ENCODE measurements around the gene SPRED1. TPM values are rescaled to one million over a fixed set of nuclear protein-coding genes. Genes with fewer than 3 reads are reported as not detected.

Gene SPRED1
- polyA plus RNA-seq, 2 of the 4 experiments (the other 2 are of a cell fraction): 6.0 to 8.6 TPM

DNA sequence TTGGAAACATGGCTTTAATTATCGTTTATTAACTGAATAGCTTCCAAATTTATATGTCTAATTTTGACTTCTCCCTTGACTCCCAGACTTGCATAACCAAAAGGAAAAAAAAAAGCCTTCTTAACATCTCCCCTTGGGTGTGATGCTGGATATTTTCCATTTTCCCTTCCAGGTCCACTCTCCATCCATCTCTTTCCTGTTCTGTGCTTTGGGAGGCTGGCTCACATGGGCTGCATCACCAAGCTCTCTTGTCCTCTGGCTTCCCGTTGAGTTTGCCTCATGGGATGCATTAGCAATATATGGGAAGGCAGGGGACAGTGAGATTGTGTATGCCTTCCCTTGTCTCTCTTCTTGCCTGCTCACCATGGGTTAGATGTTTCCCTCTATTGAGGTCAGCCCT is 123.4 kb downstream of the SPRED1 start:
- CTCF ChIA-PET: interaction anchor here (0.6 to 3.9 kb wide), 4 partner anchors 13 to 380 kb away, joined by 3 to 17 read pairs (median 8); no protein-coding TSS in a partner anchor
- POLR2A ChIA-PET: no interaction called here
- WGBS (ENCODE audit: missing lambda C conversion rate): 35% methylated on average over 2 of the region's 2 CpGs
- Histone ChIP-seq H3K4me1 (no peaks in the 10 kb centered on the region), H3K4me2 (no peak overlapping the region), H3K4me3 (no peak overlapping the region), H3K27ac (no peak overlapping the region), H3K9me3 (no peaks in the 10 kb centered on the region)
- no peak for DNase-seq (ENCODE audit: low read depth in 1 of 2, low spot score in 1 of 2)
- no peak for ATAC-seq
- TF ChIP-seq ZFP36 (IDR thresholded peaks at IDR 0.05; ENCODE audit: borderline replicate concordance, partially characterized antibody): no peak
- no peak for TF ChIP-seq HOXB5 (CRISPR knock-in tag; IDR thresholded peaks at IDR 0.05)
- TF ChIP-seq CTCF (IDR thresholded peaks at IDR 0.05): no peak
- no peak for TF ChIP-seq GATA3 (IDR thresholded peaks at IDR 0.05; ENCODE audit: borderline replicate concordance)
- TF ChIP-seq HDAC2 (IDR thresholded peaks at IDR 0.05): no peak
- no peak for TF ChIP-seq HOXA7 (CRISPR knock-in tag; IDR thresholded peaks at IDR 0.05)
- no peak for TF ChIP-seq MAFK (IDR thresholded peaks at IDR 0.05; ENCODE audit: partially characterized antibody)
- no peak for FAIRE-seq

GRCh38 chr15:38377636-38378035 is 125.0 kb downstream of the SPRED1 start:
- Histone ChIP-seq H3K4me1 (no peaks in the 10 kb centered on the region), H3K27ac (no peak overlapping the region), H3K4me2 (no peak overlapping the region), H3K4me3 (no peak overlapping the region), H3K9me3 (no peaks in the 10 kb centered on the region)
- no peak for TF ChIP-seq CEBPB (IDR thresholded peaks at IDR 0.05)
- TF ChIP-seq EP300 (IDR thresholded peaks at IDR 0.05): no peak
- 30% methylated on average over 1 of the region's 1 CpG for WGBS (ENCODE audit: missing lambda C conversion rate)
- ATAC-seq (no peak), FAIRE-seq (no peak), DNase-seq (ENCODE audit: low read depth in 1 of 2, low spot score in 1 of 2) (no peak)
- POLR2A ChIA-PET: no interaction called here
- CTCF ChIA-PET: no interaction called here

- TF ChIP-seq REST (IDR thresholded peaks at IDR 0.05) (no peak), RAD21 (conservative IDR thresholded peaks at IDR 0.05 in 1 of 2, IDR thresholded peaks at IDR 0.05 in 1 of 2) (no peak), EHMT2 (IDR thresholded peaks at IDR 0.05; ENCODE audit: low read depth) (no peak), KDM5A (IDR thresholded peaks at IDR 0.05) (no peak), RARB (CRISPR knock-in tag; IDR thresholded peaks at IDR 0.05) (no peak), ATOH8 (CRISPR knock-in tag; IDR thresholded peaks at IDR 0.05; ENCODE audit: low read depth) (no peak), SMC3 (IDR thresholded peaks at IDR 0.05) (no peak), HDAC2 (IDR thresholded peaks at IDR 0.05) (no peak), CHD4 (IDR thresholded peaks at IDR 0.05; ENCODE audit: borderline replicate concordance) (no peak), BCL3 (IDR thresholded peaks at IDR 0.05) (no peak)
- TF ChIP-seq, protein P1, sequence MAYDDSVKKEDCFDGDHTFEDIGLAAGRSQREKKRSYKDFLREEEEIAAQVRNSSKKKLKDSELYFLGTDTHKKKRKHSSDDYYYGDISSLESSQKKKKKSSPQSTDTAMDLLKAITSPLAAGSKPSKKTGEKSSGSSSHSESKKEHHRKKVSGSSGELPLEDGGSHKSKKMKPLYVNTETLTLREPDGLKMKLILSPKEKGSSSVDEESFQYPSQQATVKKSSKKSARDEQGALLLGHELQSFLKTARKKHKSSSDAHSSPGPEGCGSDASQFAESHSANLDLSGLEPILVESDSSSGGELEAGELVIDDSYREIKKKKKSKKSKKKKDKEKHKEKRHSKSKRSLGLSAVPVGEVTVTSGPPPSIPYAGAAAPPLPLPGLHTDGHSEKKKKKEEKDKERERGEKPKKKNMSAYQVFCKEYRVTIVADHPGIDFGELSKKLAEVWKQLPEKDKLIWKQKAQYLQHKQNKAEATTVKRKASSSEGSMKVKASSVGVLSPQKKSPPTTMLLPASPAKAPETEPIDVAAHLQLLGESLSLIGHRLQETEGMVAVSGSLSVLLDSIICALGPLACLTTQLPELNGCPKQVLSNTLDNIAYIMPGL (CRISPR knock-in tag; IDR thresholded peaks at IDR 0.05; ENCODE audit: borderline replicate concordance): no peak
- no peak for FAIRE-seq
- 69% methylated on average over 10 of the region's 10 CpGs for WGBS (ENCODE audit: missing lambda C conversion rate)
- Histone ChIP-seq H3K9me3 (no peaks in the 10 kb centered on the region), H3K4me1 (no peaks in the 10 kb centered on the region), H3K4me2 (no peak overlapping the region), H3K27ac (no peak overlapping the region), H3K4me3 (no peak overlapping the region)
- POLR2A ChIA-PET: no interaction called here
- CTCF ChIA-PET: no interaction called here
- ATAC-seq: no peak
- no peak for DNase-seq (ENCODE audit: low read depth in 1 of 2, low spot score in 1 of 2)
Observed at GRCh38 chr15:38378161-38378560, 125.5 kb downstream of the SPRED1 start.

All from A549 (cell line).